SK-N-SH (cell line): ENCODE measurements around the gene TAMM41.

Source experiments
- EP300 ChIP-seq, 2 experiments: IDR thresholded peaks; 2 replicates each; pipeline versions ENCODE4 v1.4.0 to v1.6.1; 2012; ENCODE audit warnings: borderline replicate concordance in 1 of 2, low read depth in 1 of 2, low read length in 1 of 2
- JUND ChIP-seq: IDR thresholded peaks from 2 replicates; pipeline ENCODE4 v1.4.0; 2012
- MEF2A ChIP-seq: IDR thresholded peaks from 2 replicates; pipeline ENCODE4 v1.4.0; 2012; ENCODE audit warnings: low read depth, borderline replicate concordance
- SIN3A ChIP-seq: IDR thresholded peaks from 2 replicates; pipeline ENCODE4 v1.6.1; 2012; ENCODE audit warnings: low read depth, mild to moderate bottlenecking, low read length, moderate library complexity, borderline replicate concordance
- SMC3 ChIP-seq: IDR thresholded peaks from 2 replicates; pipeline ENCODE4 v1.6.1; 2012; ENCODE audit warnings: low read depth, low read length, improper control_type of control experiment
- USF1 ChIP-seq: IDR thresholded peaks from 2 replicates; pipeline ENCODE4 v1.4.0; 2012; ENCODE audit warnings: low read depth, borderline replicate concordance
- YY1 ChIP-seq: IDR thresholded peaks from 2 replicates; pipeline ENCODE4 v1.4.0; 2012; ENCODE audit warnings: low read depth, mild to moderate bottlenecking
- TF ChIP-seq, protein P1 (sequence below): fragments of 200-600 bp; sonication (generic); IDR thresholded peaks from 2 replicates; pipeline ENCODE4 v1.6.1; 2017; ENCODE audit warnings: antibody characterized with exemption, mild to moderate bottlenecking, moderate library complexity
- TF ChIP-seq, protein P2 (sequence below): IDR thresholded peaks from 2 replicates; pipeline ENCODE4 v1.6.1; 2012; ENCODE audit warnings: mild to moderate bottlenecking, low read depth, low read length, moderate library complexity

GRCh38 chr3:11844891-11845290 is 1.8 kb downstream of the TAMM41 start:
- TF ChIP-seq, protein P1, sequence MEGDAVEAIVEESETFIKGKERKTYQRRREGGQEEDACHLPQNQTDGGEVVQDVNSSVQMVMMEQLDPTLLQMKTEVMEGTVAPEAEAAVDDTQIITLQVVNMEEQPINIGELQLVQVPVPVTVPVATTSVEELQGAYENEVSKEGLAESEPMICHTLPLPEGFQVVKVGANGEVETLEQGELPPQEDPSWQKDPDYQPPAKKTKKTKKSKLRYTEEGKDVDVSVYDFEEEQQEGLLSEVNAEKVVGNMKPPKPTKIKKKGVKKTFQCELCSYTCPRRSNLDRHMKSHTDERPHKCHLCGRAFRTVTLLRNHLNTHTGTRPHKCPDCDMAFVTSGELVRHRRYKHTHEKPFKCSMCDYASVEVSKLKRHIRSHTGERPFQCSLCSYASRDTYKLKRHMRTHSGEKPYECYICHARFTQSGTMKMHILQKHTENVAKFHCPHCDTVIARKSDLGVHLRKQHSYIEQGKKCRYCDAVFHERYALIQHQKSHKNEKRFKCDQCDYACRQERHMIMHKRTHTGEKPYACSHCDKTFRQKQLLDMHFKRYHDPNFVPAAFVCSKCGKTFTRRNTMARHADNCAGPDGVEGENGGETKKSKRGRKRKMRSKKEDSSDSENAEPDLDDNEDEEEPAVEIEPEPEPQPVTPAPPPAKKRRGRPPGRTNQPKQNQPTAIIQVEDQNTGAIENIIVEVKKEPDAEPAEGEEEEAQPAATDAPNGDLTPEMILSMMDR: no peak
- no peak for TF ChIP-seq JUND
- no peak for TF ChIP-seq EP300 (IDR thresholded peaks at IDR 0.05; ENCODE audit: borderline replicate concordance in 1 of 2, low read depth in 1 of 2, low read length in 1 of 2)
- no peak for TF ChIP-seq MEF2A
- TF ChIP-seq, protein P2, sequence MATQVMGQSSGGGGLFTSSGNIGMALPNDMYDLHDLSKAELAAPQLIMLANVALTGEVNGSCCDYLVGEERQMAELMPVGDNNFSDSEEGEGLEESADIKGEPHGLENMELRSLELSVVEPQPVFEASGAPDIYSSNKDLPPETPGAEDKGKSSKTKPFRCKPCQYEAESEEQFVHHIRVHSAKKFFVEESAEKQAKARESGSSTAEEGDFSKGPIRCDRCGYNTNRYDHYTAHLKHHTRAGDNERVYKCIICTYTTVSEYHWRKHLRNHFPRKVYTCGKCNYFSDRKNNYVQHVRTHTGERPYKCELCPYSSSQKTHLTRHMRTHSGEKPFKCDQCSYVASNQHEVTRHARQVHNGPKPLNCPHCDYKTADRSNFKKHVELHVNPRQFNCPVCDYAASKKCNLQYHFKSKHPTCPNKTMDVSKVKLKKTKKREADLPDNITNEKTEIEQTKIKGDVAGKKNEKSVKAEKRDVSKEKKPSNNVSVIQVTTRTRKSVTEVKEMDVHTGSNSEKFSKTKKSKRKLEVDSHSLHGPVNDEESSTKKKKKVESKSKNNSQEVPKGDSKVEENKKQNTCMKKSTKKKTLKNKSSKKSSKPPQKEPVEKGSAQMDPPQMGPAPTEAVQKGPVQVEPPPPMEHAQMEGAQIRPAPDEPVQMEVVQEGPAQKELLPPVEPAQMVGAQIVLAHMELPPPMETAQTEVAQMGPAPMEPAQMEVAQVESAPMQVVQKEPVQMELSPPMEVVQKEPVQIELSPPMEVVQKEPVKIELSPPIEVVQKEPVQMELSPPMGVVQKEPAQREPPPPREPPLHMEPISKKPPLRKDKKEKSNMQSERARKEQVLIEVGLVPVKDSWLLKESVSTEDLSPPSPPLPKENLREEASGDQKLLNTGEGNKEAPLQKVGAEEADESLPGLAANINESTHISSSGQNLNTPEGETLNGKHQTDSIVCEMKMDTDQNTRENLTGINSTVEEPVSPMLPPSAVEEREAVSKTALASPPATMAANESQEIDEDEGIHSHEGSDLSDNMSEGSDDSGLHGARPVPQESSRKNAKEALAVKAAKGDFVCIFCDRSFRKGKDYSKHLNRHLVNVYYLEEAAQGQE: no peak
- TF ChIP-seq USF1: no peak
- TF ChIP-seq SIN3A: no peak
- no peak for TF ChIP-seq YY1
- TF ChIP-seq SMC3: no peak
